Calu3 (cell line): ENCODE results near the gene CDH4. TPM values are rescaled to one million over a fixed set of nuclear protein-coding genes. Genes with fewer than 3 reads are reported as not detected.

Experiments
- BruUV-seq: library from RNA; stranded (reverse); fragments of 400-500 nt; replicated peaks from 2 replicates; lab custom pipeline; 2021; lab: Mats Ljungman, UMichigan
- CTCF ChIA-PET: fragments of 300-600 bp; sonication (Branson Sonifier 250); formaldehyde crosslinking; loops from one replicate; lab custom pipeline; 2022; ENCODE audit warnings: antibody characterized with exemption; lab: Charles Lee
- DNase-seq: peaks from one replicate; pipeline ENCODE4 v3.0.0; 2022
- H3K27ac Mint-ChIP-seq: one replicate; pipeline ENCODE4 v1.8.0; 2022; ENCODE audit warnings: mixed read lengths; ENCODE audit not compliant: unreplicated experiment
- H3K27me3 Mint-ChIP-seq: one replicate; pipeline ENCODE4 v1.8.0; 2022; ENCODE audit warnings: mixed read lengths; ENCODE audit not compliant: unreplicated experiment
- H3K36me3 Mint-ChIP-seq: one replicate; pipeline ENCODE4 v1.8.0; 2022; ENCODE audit warnings: mild to moderate bottlenecking, moderate library complexity, mixed read lengths; ENCODE audit not compliant: insufficient read depth, unreplicated experiment
- H3K4me1 Mint-ChIP-seq: one replicate; pipeline ENCODE4 v1.8.0; 2022; ENCODE audit warnings: mild to moderate bottlenecking, low read depth, mixed read lengths; ENCODE audit not compliant: unreplicated experiment
- H3K4me3 Mint-ChIP-seq: one replicate; pipeline ENCODE4 v1.8.0; 2022; ENCODE audit warnings: mild to moderate bottlenecking, low read depth, moderate library complexity, mixed read lengths; ENCODE audit not compliant: unreplicated experiment
- H3K9me3 Mint-ChIP-seq: one replicate; pipeline ENCODE4 v1.8.0; 2022; ENCODE audit warnings: low read depth, mixed read lengths; ENCODE audit not compliant: unreplicated experiment
- CTCF ChIP-seq: fragments of 200-600 bp; IDR thresholded peaks from one replicate; pipeline ENCODE4 v1.8.0; 2022; ENCODE audit warnings: antibody characterized with exemption; ENCODE audit not compliant: unreplicated experiment
- intact Hi-C: fragments of 100-400 bp; cut with micrococcal nuclease; formaldehyde crosslinking; loops from one replicate; pipeline ENCODE4 v1.10.0; 2022; ENCODE audit not compliant: unreplicated experiment
- total RNA-seq: library from RNA; stranded (reverse); gene quantifications from 2 replicates; pipeline ENCODE4 v1.2.3, GENCODE V29; 2022

CDH4 gene
- total RNA-seq, 1 experiment from 2014 or later = not detected

GRCh38 chr20:61630816-61631215, 378.8 kb downstream of the CDH4 start:
- no TSS peak for BruUV-seq
- TF ChIP-seq CTCF = no peak
- no peak for DNase-seq
- intact Hi-C loops = no loop called here
- Mint-ChIP-seq H3K27me3 (peaks cover 66% of the 10 kb centered on the region), H3K4me3 (no peak overlapping the region), H3K9me3 (peaks cover 5% of the 10 kb centered on the region), H3K4me1 (no peaks in the 10 kb centered on the region), H3K36me3 (no peaks in the 10 kb centered on the region), H3K27ac (no peak overlapping the region)
- CTCF ChIA-PET = interaction anchor here (0.6 kb wide), 1 partner anchor 470 kb away, joined by 3 read pairs; no protein-coding TSS in a partner anchor

- H3K36me3 Mint-ChIP-seq = no peaks in the 10 kb centered on the region
These were observed 379.7 kb downstream of the CDH4 start for GRCh38 chr20:61631751-61632150.

GRCh38 chr20:61633004-61633403, 380.9 kb downstream of the CDH4 start:
- CTCF ChIA-PET = no interaction called here
- H3K4me3 Mint-ChIP-seq = no peak overlapping the region
- H3K36me3 Mint-ChIP-seq = no peaks in the 10 kb centered on the region
- no peak for TF ChIP-seq CTCF
- H3K9me3 Mint-ChIP-seq = peaks cover 5% of the 10 kb centered on the region
- no TSS peak for BruUV-seq
- peaks cover 56% of the 10 kb centered on the region for H3K27me3 Mint-ChIP-seq
- no peak overlapping the region for H3K27ac Mint-ChIP-seq
- intact Hi-C loops = no loop called here
- H3K4me1 Mint-ChIP-seq = no peaks in the 10 kb centered on the region
- DNase-seq = no peak

More at GRCh38 chr20:61631751-61632150, 379.7 kb downstream of the CDH4 start:
- Mint-ChIP-seq H3K4me1 (no peaks in the 10 kb centered on the region), H3K9me3 (peaks cover 5% of the 10 kb centered on the region), H3K27ac (no peak overlapping the region), H3K4me3 (no peak overlapping the region), H3K27me3 (peaks cover 56% of the 10 kb centered on the region)
- CTCF ChIA-PET = no interaction called here
- no TSS peak for BruUV-seq
- no peak for TF ChIP-seq CTCF
- intact Hi-C loops = no loop called here
- no peak for DNase-seq

- peaks cover 7% of the 10 kb centered on the region for H3K9me3 Mint-ChIP-seq
These were observed 382.5 kb downstream of the CDH4 start for GRCh38 chr20:61634376-61635145.

More at GRCh38 chr20:61634376-61635145, 382.5 kb downstream of the CDH4 start:
- no peak overlapping the region for H3K27ac Mint-ChIP-seq
- H3K4me1 Mint-ChIP-seq = no peaks in the 10 kb centered on the region
- no peak for TF ChIP-seq CTCF
- H3K36me3 Mint-ChIP-seq = no peaks in the 10 kb centered on the region
- peaks cover 63% of the 10 kb centered on the region for H3K27me3 Mint-ChIP-seq
- CTCF ChIA-PET = interaction anchor here (0.7 kb wide), 1 partner anchor 757 kb away, joined by 3 read pairs; no protein-coding TSS in a partner anchor
- no peak overlapping the region for H3K4me3 Mint-ChIP-seq
- intact Hi-C loops = no loop called here
- no TSS peak for BruUV-seq
- DNase-seq = no peak
